Lower leg skin (tissue), 3 donors: ENCODE results near the gene DIP2C.

Experiments used
- CTCF ChIP-seq, 3 donors: fragments of 450-650 bp; IDR thresholded peaks; one replicate each; pipeline ENCODE4 v1.5.1; 2016; ENCODE audit warnings: antibody characterized with exemption in 3 of 3, mild to moderate bottlenecking in 3 of 3, moderate library complexity in 2 of 3
- POLR2A ChIP-seq, 2 donors: fragments of 450-650 bp; IDR thresholded peaks; one replicate each; pipeline ENCODE4 v1.6.1; 2016 to 2017; ENCODE audit warnings: antibody characterized with exemption in 2 of 2, mild to moderate bottlenecking in 1 of 2, moderate library complexity in 1 of 2

- TF ChIP-seq CTCF (IDR thresholded peaks at IDR 0.05) = no peak
- no peak for TF ChIP-seq POLR2A (IDR thresholded peaks at IDR 0.05)
These were observed 454.6 kb downstream of the DIP2C start for GRCh38 chr10:234708-235406.
